CD4-positive, alpha-beta T cell (primary cell): Measurements from ENCODE around the gene PHF23. TPM values are rescaled to one million over a fixed set of nuclear protein-coding genes. Genes with fewer than 3 reads are reported as not detected.

Experiments
- ATAC-seq: fragments of 200-7000 bp; cut with Tn5 transposase; one replicate; pipeline ENCODE4 v1.10.0; 2022; ENCODE audit warnings: mild to moderate bottlenecking; ENCODE audit not compliant: poor library complexity
- CTCF ChIA-PET: fragments of 350-600 bp; sonication (Branson Sonifier 250); formaldehyde crosslinking; loops from one replicate; lab custom pipeline; 2021; ENCODE audit warnings: antibody characterized with exemption, inconsistent platforms; lab: Charles Lee
- POLR2A ChIA-PET: fragments of 350-600 bp; sonication (Branson Sonifier 250); formaldehyde crosslinking; loops from one replicate; lab custom pipeline; 2021; ENCODE audit warnings: antibody characterized with exemption, inconsistent platforms; lab: Charles Lee
- DNase-seq, 14 experiments: peaks; one replicate each; pipeline ENCODE4 v3.0.0-alpha.2; 2013 to 2020; ENCODE audit warnings: mixed read lengths in 2 of 14
- H3K27ac ChIP-seq, 2 donors: one replicate each; pipeline versions ENCODE4 v1.5.1 to v1.7.0; 2013; ENCODE audit warnings: low read length in 2 of 2, low read depth in 1 of 2, mild to moderate bottlenecking in 1 of 2
- H3K27me3 ChIP-seq, 2 experiments: 1 replicate in 1 of 2; 2 replicates in 1 of 2; pipeline versions ENCODE4 v1.6.1 to v1.7.0; 2013; ENCODE audit warnings: low read length in 2 of 2, control low read depth in 1 of 2, mild to moderate bottlenecking in 1 of 2, moderate library complexity in 1 of 2; ENCODE audit not compliant: insufficient read depth in 2 of 2, control insufficient read depth in 1 of 2
- H3K36me3 ChIP-seq: one replicate; pipeline ENCODE4 v1.6.1; 2013; ENCODE audit warnings: low read length, control low read depth; ENCODE audit not compliant: insufficient read depth
- H3K4me1 ChIP-seq: one replicate; pipeline ENCODE4 v1.6.1; 2013; ENCODE audit warnings: low read length, control low read depth; ENCODE audit not compliant: insufficient read depth
- H3K4me3 ChIP-seq: one replicate; pipeline ENCODE4 v1.5.1; 2013; ENCODE audit warnings: mild to moderate bottlenecking, low read length, moderate library complexity
- H3K9me3 ChIP-seq, 2 experiments: 1 replicate in 1 of 2; 2 replicates in 1 of 2; pipeline versions ENCODE4 v1.6.1 to v1.7.0; 2013; ENCODE audit warnings: low read length in 2 of 2, mild to moderate bottlenecking in 2 of 2, control low read depth in 1 of 2, moderate library complexity in 1 of 2; ENCODE audit not compliant: control insufficient read depth in 1 of 2, insufficient read depth in 1 of 2
- H3K27ac Mint-ChIP-seq: one replicate; pipeline ENCODE4 v1.8.0; 2020; ENCODE audit warnings: mixed read lengths
- H3K27me3 Mint-ChIP-seq: one replicate; pipeline ENCODE4 v1.8.0; 2021; ENCODE audit warnings: mixed read lengths
- H3K36me3 Mint-ChIP-seq: one replicate; pipeline ENCODE4 v1.8.0; 2021; ENCODE audit warnings: low read depth, mixed read lengths
- H3K4me1 Mint-ChIP-seq: one replicate; pipeline ENCODE4 v1.8.0; 2021; ENCODE audit warnings: low read depth, mixed read lengths
- H3K4me3 Mint-ChIP-seq: one replicate; pipeline ENCODE4 v1.8.0; 2020; ENCODE audit warnings: mild to moderate bottlenecking, mixed read lengths
- H3K9me3 Mint-ChIP-seq: one replicate; pipeline ENCODE4 v1.8.0; 2020; ENCODE audit warnings: mixed read lengths
- intact Hi-C, 2 experiments: fragments of 100-400 bp; cut with DNase I in 1 of 2; cut with micrococcal nuclease in 1 of 2; formaldehyde crosslinking; loops; one replicate each; pipeline versions ENCODE4 v1.15.1 to v1.9.0; 2023 to 2025; cut with DNase I, micrococcal nuclease
- total RNA-seq, 174 experiments: library from RNA in 2 of 174; stranded (reverse) in 2 of 174; gene quantifications; one replicate each; pipeline ENCODE4 v1.2.3 and lab custom pipeline; 2021 to 2026
- TF ChIP-seq, protein P1 (sequence below): fragments of 200-600 bp; IDR thresholded peaks from one replicate; pipeline ENCODE4 v1.8.0; 2022; ENCODE audit warnings: antibody characterized with exemption, mild to moderate bottlenecking

Gene PHF23
- total RNA-seq, 2 experiments from 2014 or later, result 4.5 to 5.1 TPM

DNA sequence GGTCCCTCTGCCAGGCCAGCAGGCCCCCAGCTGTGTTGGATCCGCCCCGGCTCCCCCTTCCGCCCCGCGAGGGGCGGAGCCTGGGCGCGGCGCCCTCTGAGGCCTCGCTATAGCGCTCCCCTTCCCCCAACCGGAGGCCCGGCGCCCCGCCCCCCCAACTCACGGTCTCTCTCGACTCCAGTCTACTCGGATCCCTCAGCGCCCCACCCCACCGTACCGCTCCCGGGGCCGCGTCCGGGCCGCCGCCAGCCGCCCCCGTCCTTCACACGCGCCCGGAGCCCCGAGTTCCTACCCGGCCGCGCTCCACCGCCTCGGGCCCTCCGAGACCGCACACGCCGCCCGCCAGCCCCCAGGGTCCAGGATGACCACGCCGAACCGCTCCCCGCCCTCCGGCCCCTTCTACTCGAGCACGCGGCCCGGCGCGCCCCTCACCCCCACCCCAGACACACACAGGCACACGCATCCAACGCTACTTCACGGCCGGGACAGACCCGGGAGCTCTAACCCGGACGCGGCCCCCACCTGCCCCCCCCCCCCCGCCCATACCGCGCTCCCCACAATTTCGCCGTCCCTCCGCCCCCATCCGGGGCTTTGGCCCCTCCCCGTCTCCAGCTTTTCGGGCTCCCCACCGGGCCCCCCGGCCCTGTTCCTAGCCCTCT, 1.4 kb downstream of the PHF23 start:
- Histone ChIP-seq H3K9me3 (no peaks in the 10 kb centered on the region), H3K27ac (peak overlapping the region; percentile 39 to 88), H3K4me1 (peaks cover 69% of the 10 kb centered on the region), H3K36me3 (peaks cover 34% of the 10 kb centered on the region), H3K27me3 (no peaks in the 10 kb centered on the region), H3K4me3 (peak overlapping the region; percentile 93)
- peak; percentile 63 to 91 (median 81) for DNase-seq
- ChIA-PET CTCF (interaction anchor here (1.8 kb wide), 1 partner anchor 17 kb away, joined by 5 read pairs; no protein-coding TSS in a partner anchor), POLR2A (interaction anchor here (0.7 to 17.0 kb wide), 15 partner anchors 13 to 882 kb away, joined by 3 to 234 read pairs (median 4); partner anchors contain the start of genes ACADVL, ACAP1, CTDNEP1 and DLG4)
- Mint-ChIP-seq H3K27me3 (peaks cover 4% of the 10 kb centered on the region), H3K27ac (peak overlapping the region; percentile 93), H3K4me3 (peak overlapping the region; percentile 94), H3K9me3 (no peaks in the 10 kb centered on the region), H3K4me1 (peaks cover 68% of the 10 kb centered on the region), H3K36me3 (peaks cover 78% of the 10 kb centered on the region)
- intact Hi-C loops, result loop anchor here (1.0 to 10.0 kb wide), 2 partner anchors 18 to 607 kb away; no protein-coding TSS in a partner anchor
- TF ChIP-seq, protein P1, sequence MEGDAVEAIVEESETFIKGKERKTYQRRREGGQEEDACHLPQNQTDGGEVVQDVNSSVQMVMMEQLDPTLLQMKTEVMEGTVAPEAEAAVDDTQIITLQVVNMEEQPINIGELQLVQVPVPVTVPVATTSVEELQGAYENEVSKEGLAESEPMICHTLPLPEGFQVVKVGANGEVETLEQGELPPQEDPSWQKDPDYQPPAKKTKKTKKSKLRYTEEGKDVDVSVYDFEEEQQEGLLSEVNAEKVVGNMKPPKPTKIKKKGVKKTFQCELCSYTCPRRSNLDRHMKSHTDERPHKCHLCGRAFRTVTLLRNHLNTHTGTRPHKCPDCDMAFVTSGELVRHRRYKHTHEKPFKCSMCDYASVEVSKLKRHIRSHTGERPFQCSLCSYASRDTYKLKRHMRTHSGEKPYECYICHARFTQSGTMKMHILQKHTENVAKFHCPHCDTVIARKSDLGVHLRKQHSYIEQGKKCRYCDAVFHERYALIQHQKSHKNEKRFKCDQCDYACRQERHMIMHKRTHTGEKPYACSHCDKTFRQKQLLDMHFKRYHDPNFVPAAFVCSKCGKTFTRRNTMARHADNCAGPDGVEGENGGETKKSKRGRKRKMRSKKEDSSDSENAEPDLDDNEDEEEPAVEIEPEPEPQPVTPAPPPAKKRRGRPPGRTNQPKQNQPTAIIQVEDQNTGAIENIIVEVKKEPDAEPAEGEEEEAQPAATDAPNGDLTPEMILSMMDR, result no peak
- ATAC-seq, result peak; percentile 12

DNA sequence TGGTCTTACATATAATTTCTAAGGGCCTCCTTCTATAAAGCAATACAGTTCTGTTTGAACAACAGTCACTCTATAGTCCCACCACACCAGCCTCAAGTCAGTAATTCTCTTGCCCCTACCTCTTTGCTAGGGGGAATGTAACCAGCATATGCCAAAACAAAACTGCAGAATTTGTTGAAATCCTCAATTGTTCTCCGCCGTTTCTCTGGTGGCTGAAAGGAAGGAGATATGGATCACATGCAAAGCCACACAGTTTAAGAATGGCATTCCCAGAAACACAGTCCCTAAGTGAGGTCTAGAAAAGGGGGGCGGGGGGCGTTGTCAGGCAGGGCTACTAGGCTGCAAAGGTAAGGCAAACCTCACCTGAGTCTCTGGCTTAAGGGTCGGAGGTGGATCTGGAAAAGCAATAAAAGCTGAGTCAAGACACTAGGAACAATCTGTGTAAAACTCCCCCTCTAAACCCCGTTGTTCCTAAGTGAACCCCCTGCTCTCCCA, 1.9 kb downstream of the PHF23 start:
- peaks cover 74% of the 10 kb centered on the region for H3K36me3 Mint-ChIP-seq
- no peaks in the 10 kb centered on the region for H3K27me3 Mint-ChIP-seq
- peaks cover 65% of the 10 kb centered on the region for H3K4me1 Mint-ChIP-seq
- Histone ChIP-seq H3K9me3 (no peaks in the 10 kb centered on the region), H3K36me3 (peaks cover 34% of the 10 kb centered on the region), H3K4me1 (peaks cover 72% of the 10 kb centered on the region), H3K27ac (peak overlapping the region in 1 of 2 donors; percentile 88), H3K27me3 (no peaks in the 10 kb centered on the region), H3K4me3 (peak overlapping the region; percentile 93)
- DNase-seq, result no peak
- H3K27ac Mint-ChIP-seq, result peak overlapping the region; percentile 93
- intact Hi-C loops, result loop anchor here (1.0 to 10.0 kb wide), 2 partner anchors 17 to 607 kb away; no protein-coding TSS in a partner anchor
- POLR2A ChIA-PET, result interaction anchor here (0.7 to 17.0 kb wide), 10 partner anchors 13 to 883 kb away, joined by 3 to 234 read pairs (median 4); partner anchors contain the start of genes ACADVL, ACAP1, CTDNEP1 and DLG4
- peak overlapping the region; percentile 94 for H3K4me3 Mint-ChIP-seq
- no peak for ATAC-seq
- no peaks in the 10 kb centered on the region for H3K9me3 Mint-ChIP-seq
- TF ChIP-seq, protein P1, result no peak
- CTCF ChIA-PET, result interaction anchor here (1.8 to 3.5 kb wide), 2 partner anchors 16 kb away, joined by 5 to 19 read pairs; partner anchors contain the start of genes ACADVL and DLG4

DNA sequence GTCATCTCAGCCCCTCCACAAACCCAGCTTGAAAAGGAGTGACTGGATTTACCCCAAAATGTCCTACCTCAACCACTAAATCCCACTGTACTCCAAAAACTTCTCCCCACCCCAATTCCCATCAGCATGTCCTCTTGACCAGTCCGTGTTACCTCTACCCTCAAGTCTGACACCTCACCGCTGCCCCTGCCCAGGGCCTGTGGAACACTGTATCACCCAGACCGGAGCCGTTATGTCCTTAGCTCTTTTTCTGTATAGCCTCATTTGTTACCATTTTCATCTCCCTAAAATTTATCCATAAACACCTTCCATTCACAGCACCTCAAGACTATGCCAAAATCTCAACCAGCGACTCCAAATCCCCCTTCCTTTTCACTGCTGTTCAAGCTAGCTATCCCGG, 2.4 kb downstream of the PHF23 start:
- H3K27me3 ChIP-seq, result no peaks in the 10 kb centered on the region
- intact Hi-C loops, result loop anchor here (1.0 to 10.0 kb wide), 2 partner anchors 17 to 608 kb away; no protein-coding TSS in a partner anchor
- peaks cover 74% of the 10 kb centered on the region for H3K36me3 Mint-ChIP-seq
- H3K4me1 ChIP-seq, result peaks cover 75% of the 10 kb centered on the region
- CTCF ChIA-PET, result interaction anchor here (3.5 kb wide), 1 partner anchor 16 kb away, joined by 19 read pairs; the partner anchor contains the start of genes ACADVL and DLG4
- H3K4me1 Mint-ChIP-seq, result peaks cover 65% of the 10 kb centered on the region
- peak overlapping the region; percentile 94 for H3K4me3 Mint-ChIP-seq
- ATAC-seq (no peak), DNase-seq (no peak)
- H3K9me3 Mint-ChIP-seq, result no peaks in the 10 kb centered on the region
- no peaks in the 10 kb centered on the region for H3K27me3 Mint-ChIP-seq
- TF ChIP-seq, protein P1, result no peak
- peaks cover 34% of the 10 kb centered on the region for H3K36me3 ChIP-seq
- no peak overlapping the region for H3K27ac ChIP-seq
- no peak overlapping the region for H3K4me3 ChIP-seq
- POLR2A ChIA-PET, result interaction anchor here (0.7 to 17.0 kb wide), 5 partner anchors 14 to 249 kb away, joined by 3 to 234 read pairs (median 4); partner anchors contain the start of genes ACADVL, CTDNEP1, DLG4 and ELP5
- H3K27ac Mint-ChIP-seq, result peak overlapping the region; percentile 93
- H3K9me3 ChIP-seq, result no peaks in the 10 kb centered on the region
